HG02884 (cell line): Measurements from ENCODE around the gene STMND1.

Experiments
- ATAC-seq: cut with Tn5 transposase; IDR thresholded peaks from one replicate; pipeline ENCODE4 v1.9.1; 2021; ENCODE audit warnings: mild to moderate bottlenecking, moderate library complexity; ENCODE audit not compliant: unreplicated experiment

The STMND1 gene

GRCh38 chr6:17097982-17098381, 3.9 kb upstream of the STMND1 start:
- no peak for ATAC-seq

- ATAC-seq: no peak
Measured at GRCh38 chr6:17098538-17098937, 3.3 kb upstream of the STMND1 start.

GRCh38 chr6:17099401-17100059, 2.3 kb upstream of the STMND1 start:
- ATAC-seq: no peak

- no peak for ATAC-seq
Measured at GRCh38 chr6:17100806-17101205, 1.0 kb upstream of the STMND1 start.

GRCh38 chr6:17102258-17102870, 514 bp downstream of the STMND1 start:
- no peak for ATAC-seq

GRCh38 chr6:17103715-17104114, 1.9 kb downstream of the STMND1 start:
- ATAC-seq: no peak

GRCh38 chr6:17107863-17108262, 6.0 kb downstream of the STMND1 start:
- no peak for ATAC-seq

- ATAC-seq: no peak
Measured at GRCh38 chr6:17115251-17116116, 13.6 kb downstream of the STMND1 start.

- no peak for ATAC-seq
Measured at GRCh38 chr6:17116117-17116440, 14.2 kb downstream of the STMND1 start.

GRCh38 chr6:17120019-17120418, 18.2 kb downstream of the STMND1 start:
- ATAC-seq: no peak

GRCh38 chr6:17125407-17125806, 23.6 kb downstream of the STMND1 start:
- ATAC-seq: no peak

- no peak for ATAC-seq
Measured at GRCh38 chr6:17130786-17131185, 28.9 kb downstream of the STMND1 start.

GRCh38 chr6:17132967-17133366, 31.1 kb downstream of the STMND1 start:
- ATAC-seq: no peak

- no peak for ATAC-seq
Measured at GRCh38 chr6:17138033-17138432, 36.2 kb downstream of the STMND1 start.

GRCh38 chr6:17144016-17144415, 42.2 kb downstream of the STMND1 start:
- no peak for ATAC-seq

GRCh38 chr6:17149571-17149970, 47.7 kb downstream of the STMND1 start:
- ATAC-seq: no peak

GRCh38 chr6:17150096-17150495, 48.2 kb downstream of the STMND1 start:
- no peak for ATAC-seq

GRCh38 chr6:17151888-17152287, 50.0 kb downstream of the STMND1 start:
- ATAC-seq: no peak

GRCh38 chr6:17152703-17153102, 50.9 kb downstream of the STMND1 start:
- ATAC-seq: no peak

- ATAC-seq: no peak
Measured at GRCh38 chr6:17156112-17156921, 54.5 kb downstream of the STMND1 start.

- ATAC-seq: no peak
Measured at GRCh38 chr6:17156966-17157365, 55.1 kb downstream of the STMND1 start.
